Progenitor cell of endocrine pancreas (in vitro differentiated cells): ENCODE measurements around the gene SMIM23. TPM values are rescaled to one million over a fixed set of nuclear protein-coding genes. Genes with fewer than 3 reads are reported as not detected.

ENCODE experiments used
- DNase-seq: peaks from one replicate; pipeline ENCODE4 v3.0.0; 2021; ENCODE audit warnings: low spot score; ENCODE audit not compliant: unreplicated experiment
- H3K27ac Mint-ChIP-seq: 2 replicates; pipeline ENCODE4 v1.8.0; 2021; ENCODE audit warnings: mild to moderate bottlenecking, moderate library complexity, mixed read lengths
- H3K27me3 Mint-ChIP-seq: 2 replicates; pipeline ENCODE4 v1.8.0; 2021; ENCODE audit warnings: mixed read lengths
- H3K36me3 Mint-ChIP-seq: 2 replicates; pipeline ENCODE4 v1.8.0; 2022; ENCODE audit warnings: mixed read lengths; ENCODE audit not compliant: insufficient read depth
- H3K4me1 Mint-ChIP-seq: 2 replicates; pipeline ENCODE4 v1.8.0; 2021; ENCODE audit warnings: low read depth, mixed read lengths
- H3K4me3 Mint-ChIP-seq: 2 replicates; pipeline ENCODE4 v1.8.0; 2021; ENCODE audit warnings: low read depth, mild to moderate bottlenecking, moderate library complexity, mixed read lengths
- H3K9me3 Mint-ChIP-seq: 2 replicates; pipeline ENCODE4 v1.8.0; 2021; ENCODE audit warnings: low read depth, mixed read lengths
- total RNA-seq: library from RNA; stranded (reverse); gene quantifications from 2 replicates; pipeline ENCODE4 v1.2.1, GENCODE V29; 2021
- TF ChIP-seq, protein P1 (sequence below): fragments of 200-600 bp; sonication (generic); IDR thresholded peaks from one replicate; pipeline ENCODE4 v1.5.0; 2021; ENCODE audit warnings: antibody characterized with exemption, mild to moderate bottlenecking; ENCODE audit not compliant: unreplicated experiment

SMIM23 gene
- total RNA-seq, 1 donor from 2014 or later: not detected

DNA sequence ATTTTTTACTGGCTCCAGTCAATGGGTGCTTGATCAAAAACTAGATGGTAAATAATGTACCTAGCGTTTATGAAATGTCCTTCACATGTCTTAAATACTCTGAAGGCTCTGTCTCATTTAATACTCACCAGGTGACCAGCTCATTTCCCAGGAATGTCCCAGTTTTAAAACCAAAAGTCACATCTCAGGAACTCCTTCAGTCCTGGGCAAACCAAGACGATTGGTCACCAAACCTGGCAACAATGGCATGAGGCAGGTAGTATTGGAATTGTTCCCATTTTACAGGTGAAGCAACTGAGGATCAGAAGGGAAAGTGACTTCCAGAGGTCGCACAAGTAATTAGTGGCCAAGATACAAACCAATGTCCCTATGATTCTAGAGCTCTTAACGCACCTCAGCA, 27.7 kb downstream of the SMIM23 start:
- no peak for DNase-seq
- Mint-ChIP-seq H3K4me1 (no peaks in the 10 kb centered on the region), H3K9me3 (peaks cover 12% of the 10 kb centered on the region), H3K27ac (no peak overlapping the region), H3K4me3 (no peak overlapping the region), H3K36me3 (no peaks in the 10 kb centered on the region), H3K27me3 (no peaks in the 10 kb centered on the region)
- TF ChIP-seq, protein P1, sequence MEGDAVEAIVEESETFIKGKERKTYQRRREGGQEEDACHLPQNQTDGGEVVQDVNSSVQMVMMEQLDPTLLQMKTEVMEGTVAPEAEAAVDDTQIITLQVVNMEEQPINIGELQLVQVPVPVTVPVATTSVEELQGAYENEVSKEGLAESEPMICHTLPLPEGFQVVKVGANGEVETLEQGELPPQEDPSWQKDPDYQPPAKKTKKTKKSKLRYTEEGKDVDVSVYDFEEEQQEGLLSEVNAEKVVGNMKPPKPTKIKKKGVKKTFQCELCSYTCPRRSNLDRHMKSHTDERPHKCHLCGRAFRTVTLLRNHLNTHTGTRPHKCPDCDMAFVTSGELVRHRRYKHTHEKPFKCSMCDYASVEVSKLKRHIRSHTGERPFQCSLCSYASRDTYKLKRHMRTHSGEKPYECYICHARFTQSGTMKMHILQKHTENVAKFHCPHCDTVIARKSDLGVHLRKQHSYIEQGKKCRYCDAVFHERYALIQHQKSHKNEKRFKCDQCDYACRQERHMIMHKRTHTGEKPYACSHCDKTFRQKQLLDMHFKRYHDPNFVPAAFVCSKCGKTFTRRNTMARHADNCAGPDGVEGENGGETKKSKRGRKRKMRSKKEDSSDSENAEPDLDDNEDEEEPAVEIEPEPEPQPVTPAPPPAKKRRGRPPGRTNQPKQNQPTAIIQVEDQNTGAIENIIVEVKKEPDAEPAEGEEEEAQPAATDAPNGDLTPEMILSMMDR: no peak

DNA sequence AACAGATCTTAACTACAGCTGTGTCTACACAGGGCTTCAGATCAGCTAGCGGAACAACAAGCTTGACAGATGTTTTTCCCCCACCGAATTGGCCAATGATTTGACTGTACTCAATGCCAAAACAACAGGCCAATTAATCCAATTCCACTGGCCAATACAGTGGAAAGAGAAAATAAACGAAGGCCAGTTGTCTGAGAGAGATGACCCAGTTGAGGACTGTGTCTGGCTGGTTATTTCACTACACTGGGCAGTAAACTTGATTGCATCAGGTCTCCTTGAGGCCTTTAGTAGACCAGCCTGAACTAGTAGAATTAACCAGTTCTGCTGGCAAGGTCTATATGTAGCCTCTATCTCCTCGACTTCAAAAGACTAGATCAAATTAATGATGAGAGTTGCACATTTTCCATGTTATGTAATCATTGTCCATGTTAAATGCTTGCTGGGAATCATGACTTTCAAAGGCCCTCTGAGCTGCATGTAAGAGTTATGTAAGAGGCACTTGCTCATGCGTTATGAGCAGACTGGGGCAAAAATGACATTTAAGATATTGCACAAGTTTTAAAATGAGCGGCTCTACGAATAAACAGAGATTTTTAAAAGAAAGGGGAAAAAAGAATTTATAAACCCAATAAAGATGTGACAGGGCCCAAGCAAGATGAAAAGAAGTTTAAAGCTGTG, 28.3 kb downstream of the SMIM23 start:
- no peaks in the 10 kb centered on the region for H3K27me3 Mint-ChIP-seq
- no peak for DNase-seq
- H3K4me3 Mint-ChIP-seq: no peak overlapping the region
- no peak overlapping the region for H3K27ac Mint-ChIP-seq
- H3K36me3 Mint-ChIP-seq: no peaks in the 10 kb centered on the region
- peaks cover 9% of the 10 kb centered on the region for H3K9me3 Mint-ChIP-seq
- TF ChIP-seq, protein P1: no peak
- no peaks in the 10 kb centered on the region for H3K4me1 Mint-ChIP-seq

DNA sequence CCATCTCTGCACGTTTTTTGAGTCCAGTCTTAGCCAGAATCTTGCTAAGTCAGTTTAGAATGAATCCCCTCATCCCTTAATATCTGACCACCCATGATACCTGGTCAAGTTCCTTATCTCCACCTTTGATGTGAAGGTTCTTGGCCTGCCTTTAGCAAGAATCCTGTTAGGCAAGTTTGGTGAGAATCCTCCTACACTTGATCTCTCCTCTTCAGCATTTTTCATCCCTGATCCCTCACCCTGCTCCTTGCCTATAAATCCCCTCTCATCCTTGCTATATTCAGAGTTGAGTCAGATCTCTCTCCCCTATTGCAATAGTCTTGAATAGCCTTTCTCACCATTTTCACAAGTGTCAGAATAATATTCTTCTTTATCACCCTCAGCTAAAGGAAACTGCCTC, 31.0 kb downstream of the SMIM23 start:
- no peaks in the 10 kb centered on the region for H3K4me1 Mint-ChIP-seq

DNA sequence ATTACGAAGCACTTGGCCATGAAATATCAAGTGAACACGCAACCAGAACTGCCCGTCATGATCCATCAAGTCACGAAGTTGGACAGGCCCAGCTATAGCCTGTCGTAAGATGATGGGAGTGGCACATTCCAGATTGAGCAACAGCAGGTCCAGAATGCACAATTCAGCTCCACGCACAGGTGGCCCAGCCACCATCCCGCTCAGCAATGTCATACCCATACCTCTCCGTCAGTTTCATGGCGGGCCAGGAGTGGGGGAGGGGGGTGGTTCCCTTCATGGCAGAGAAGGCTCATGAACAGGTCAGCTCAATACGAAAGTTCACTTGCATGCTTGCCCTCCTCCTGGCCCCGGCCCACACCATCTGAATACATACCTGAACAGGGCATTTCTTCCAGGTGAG, 34.9 kb downstream of the SMIM23 start:
- H3K9me3 Mint-ChIP-seq: no peaks in the 10 kb centered on the region
- DNase-seq: no peak
- H3K4me3 Mint-ChIP-seq: no peak overlapping the region
- H3K36me3 Mint-ChIP-seq: no peaks in the 10 kb centered on the region
- H3K4me1 Mint-ChIP-seq: peaks cover 9% of the 10 kb centered on the region
- no peak overlapping the region for H3K27ac Mint-ChIP-seq
- H3K27me3 Mint-ChIP-seq: no peaks in the 10 kb centered on the region
- TF ChIP-seq, protein P1: no peak

More for the DNA sequence above, 31.0 kb downstream of the SMIM23 start:
- no peaks in the 10 kb centered on the region for H3K36me3 Mint-ChIP-seq
- no peak overlapping the region for H3K27ac Mint-ChIP-seq
- no peak overlapping the region for H3K4me3 Mint-ChIP-seq
- TF ChIP-seq, protein P1: no peak
- no peak for DNase-seq
- no peaks in the 10 kb centered on the region for H3K27me3 Mint-ChIP-seq
- peaks cover 3% of the 10 kb centered on the region for H3K9me3 Mint-ChIP-seq

DNA sequence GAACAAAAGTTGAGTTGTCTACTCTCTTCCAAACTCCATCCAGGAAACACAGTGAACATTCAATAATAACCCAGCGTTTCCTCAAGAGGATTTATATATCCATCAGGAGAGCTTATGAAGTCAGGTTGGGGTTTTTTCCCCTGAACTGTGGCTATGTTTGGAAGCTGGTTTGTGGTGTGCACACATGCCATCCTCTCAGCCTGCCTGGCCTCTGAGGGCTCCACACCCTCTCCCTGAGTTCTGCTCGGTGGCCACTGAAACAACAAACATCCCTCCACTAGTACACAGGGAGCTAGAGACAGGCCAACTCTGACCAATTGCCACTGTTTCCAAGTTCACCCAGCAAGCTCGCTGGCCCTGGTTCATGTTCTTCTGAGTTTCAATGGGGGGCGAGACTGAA, 35.7 kb downstream of the SMIM23 start:
- H3K36me3 Mint-ChIP-seq: no peaks in the 10 kb centered on the region
- H3K9me3 Mint-ChIP-seq: no peaks in the 10 kb centered on the region
- no peak overlapping the region for H3K4me3 Mint-ChIP-seq
- no peak for DNase-seq
- no peak overlapping the region for H3K27ac Mint-ChIP-seq
- H3K27me3 Mint-ChIP-seq: no peaks in the 10 kb centered on the region
- peaks cover 9% of the 10 kb centered on the region for H3K4me1 Mint-ChIP-seq
- TF ChIP-seq, protein P1: no peak
